Activated T-cell treated with anti-CD3 and anti-CD28 coated beads, Interleukin-2, amount 50 U/mL, for 24 hours (primary cell): Measurements from ENCODE around the gene UXT.

Experiments
- DNase-seq: peaks from one replicate; pipeline ENCODE4 v3.0.0-alpha.2; 2020
- H3K27ac Mint-ChIP-seq: 2 replicates; pipeline ENCODE4 v1.8.0; 2020; ENCODE audit warnings: mild to moderate bottlenecking, mixed read lengths
- H3K27me3 Mint-ChIP-seq: 2 replicates; pipeline ENCODE4 v1.8.0; 2020; ENCODE audit warnings: mixed read lengths
- H3K36me3 Mint-ChIP-seq: 2 replicates; pipeline ENCODE4 v1.8.0; 2020; ENCODE audit warnings: low read depth, mixed read lengths
- H3K4me1 Mint-ChIP-seq: 2 replicates; pipeline ENCODE4 v1.8.0; 2020; ENCODE audit warnings: low read depth, mixed read lengths
- H3K4me3 Mint-ChIP-seq: 2 replicates; pipeline ENCODE4 v1.8.0; 2020; ENCODE audit warnings: mild to moderate bottlenecking, moderate library complexity, mixed read lengths
- H3K9me3 Mint-ChIP-seq: 2 replicates; pipeline ENCODE4 v1.8.0; 2020; ENCODE audit warnings: mixed read lengths

The UXT gene

GRCh38 chrX:47637546-47638195 lies 21.3 kb downstream of the UXT start:
- Mint-ChIP-seq H3K9me3 (no peaks in the 10 kb centered on the region), H3K27me3 (no peaks in the 10 kb centered on the region), H3K4me3 (peak overlapping the region; percentile 47), H3K36me3 (peaks cover 63% of the 10 kb centered on the region), H3K27ac (peak overlapping the region; percentile 34), H3K4me1 (peaks cover 17% of the 10 kb centered on the region)
- DNase-seq: peak; percentile 56

- peaks cover 2% of the 10 kb centered on the region for H3K27me3 Mint-ChIP-seq
- H3K4me3 Mint-ChIP-seq: no peak overlapping the region
- H3K27ac Mint-ChIP-seq: no peak overlapping the region
- DNase-seq: no peak
- H3K4me1 Mint-ChIP-seq: peaks cover 20% of the 10 kb centered on the region
- peaks cover 40% of the 10 kb centered on the region for H3K36me3 Mint-ChIP-seq
- H3K9me3 Mint-ChIP-seq: no peaks in the 10 kb centered on the region
Measured at GRCh38 chrX:47634871-47635575, 24.0 kb downstream of the UXT start.

- H3K9me3 Mint-ChIP-seq: no peaks in the 10 kb centered on the region
- peaks cover 27% of the 10 kb centered on the region for H3K4me1 Mint-ChIP-seq
- DNase-seq: no peak
- peaks cover 4% of the 10 kb centered on the region for H3K27me3 Mint-ChIP-seq
- peaks cover 29% of the 10 kb centered on the region for H3K36me3 Mint-ChIP-seq
- H3K27ac Mint-ChIP-seq: no peak overlapping the region
- H3K4me3 Mint-ChIP-seq: no peak overlapping the region
Measured at GRCh38 chrX:47633689-47634590, 25.0 kb downstream of the UXT start.

GRCh38 chrX:47632666-47633065 lies 26.3 kb downstream of the UXT start:
- H3K27me3 Mint-ChIP-seq: peaks cover 8% of the 10 kb centered on the region
- H3K4me3 Mint-ChIP-seq: no peak overlapping the region
- H3K27ac Mint-ChIP-seq: no peak overlapping the region
- H3K4me1 Mint-ChIP-seq: peaks cover 24% of the 10 kb centered on the region
- H3K9me3 Mint-ChIP-seq: no peaks in the 10 kb centered on the region
- peaks cover 18% of the 10 kb centered on the region for H3K36me3 Mint-ChIP-seq
- DNase-seq: no peak

- Mint-ChIP-seq H3K4me1 (peaks cover 18% of the 10 kb centered on the region), H3K4me3 (no peak overlapping the region), H3K36me3 (peaks cover 8% of the 10 kb centered on the region), H3K27ac (no peak overlapping the region), H3K27me3 (peaks cover 9% of the 10 kb centered on the region), H3K9me3 (no peaks in the 10 kb centered on the region)
- DNase-seq: no peak
Measured at GRCh38 chrX:47631676-47632075, 27.3 kb downstream of the UXT start.

GRCh38 chrX:47629419-47630200 lies 29.4 kb downstream of the UXT start, which contains the start of gene CFP:
CFP (minus strand) TSS chrX:47629930; CDS start chrX:47629844, 86 bp downstream.
- DNase-seq: no peak
- H3K4me1 Mint-ChIP-seq: peaks cover 16% of the 10 kb centered on the region
- no peaks in the 10 kb centered on the region for H3K36me3 Mint-ChIP-seq
- peak within 1 kb of the TSS; percentile 84 for H3K27ac Mint-ChIP-seq
- peak within 1 kb of the TSS; percentile 47 for H3K4me3 Mint-ChIP-seq
- H3K9me3 Mint-ChIP-seq: no peaks in the 10 kb centered on the region
- H3K27me3 Mint-ChIP-seq: peaks cover 17% of the 10 kb centered on the region

- H3K27ac Mint-ChIP-seq: peak overlapping the region; percentile 35
- H3K9me3 Mint-ChIP-seq: no peaks in the 10 kb centered on the region
- H3K4me3 Mint-ChIP-seq: peak overlapping the region; percentile 41
- H3K4me1 Mint-ChIP-seq: peaks cover 19% of the 10 kb centered on the region
- no peaks in the 10 kb centered on the region for H3K36me3 Mint-ChIP-seq
- peaks cover 20% of the 10 kb centered on the region for H3K27me3 Mint-ChIP-seq
- no peak for DNase-seq
Measured at GRCh38 chrX:47628982-47629381, 30.0 kb downstream of the UXT start.

- Mint-ChIP-seq H3K9me3 (no peaks in the 10 kb centered on the region), H3K4me1 (peaks cover 27% of the 10 kb centered on the region), H3K27ac (no peak overlapping the region), H3K4me3 (no peak overlapping the region), H3K36me3 (no peaks in the 10 kb centered on the region), H3K27me3 (peaks cover 35% of the 10 kb centered on the region)
- DNase-seq: no peak
Measured at GRCh38 chrX:47625365-47625764, 33.6 kb downstream of the UXT start.

GRCh38 chrX:47623540-47624027 lies 35.4 kb downstream of the UXT start:
- H3K36me3 Mint-ChIP-seq: no peaks in the 10 kb centered on the region
- H3K9me3 Mint-ChIP-seq: no peaks in the 10 kb centered on the region
- H3K4me1 Mint-ChIP-seq: peaks cover 16% of the 10 kb centered on the region
- DNase-seq: peak; percentile 63
- peak overlapping the region; percentile 72 for H3K4me3 Mint-ChIP-seq
- peaks cover 32% of the 10 kb centered on the region for H3K27me3 Mint-ChIP-seq
- no peak overlapping the region for H3K27ac Mint-ChIP-seq

- Mint-ChIP-seq H3K4me1 (peaks cover 14% of the 10 kb centered on the region), H3K27me3 (peaks cover 32% of the 10 kb centered on the region), H3K4me3 (no peak overlapping the region), H3K27ac (no peak overlapping the region), H3K9me3 (no peaks in the 10 kb centered on the region), H3K36me3 (no peaks in the 10 kb centered on the region)
- DNase-seq: no peak
Measured at GRCh38 chrX:47621851-47622250, 37.1 kb downstream of the UXT start.

- peaks cover 32% of the 10 kb centered on the region for H3K27me3 Mint-ChIP-seq
Measured at GRCh38 chrX:47620303-47620685, 38.7 kb downstream of the UXT start.

GRCh38 chrX:47619486-47620302 lies 39.3 kb downstream of the UXT start, which contains the start of gene SYN1:
SYN1 (minus strand) TSS chrX:47619857; CDS start chrX:47619728, 129 bp downstream.
- peaks cover 14% of the 10 kb centered on the region for H3K4me1 Mint-ChIP-seq
- DNase-seq: peak; percentile 85
- H3K4me3 Mint-ChIP-seq: peak within 1 kb of the TSS; percentile 45
- no peak within 1 kb of the TSS for H3K27ac Mint-ChIP-seq
- peaks cover 28% of the 10 kb centered on the region for H3K27me3 Mint-ChIP-seq
- no peaks in the 10 kb centered on the region for H3K9me3 Mint-ChIP-seq
- no peaks in the 10 kb centered on the region for H3K36me3 Mint-ChIP-seq

More at GRCh38 chrX:47620303-47620685, 38.7 kb downstream of the UXT start:
- DNase-seq: no peak
- Mint-ChIP-seq H3K27ac (no peak overlapping the region), H3K4me3 (no peak overlapping the region), H3K9me3 (no peaks in the 10 kb centered on the region), H3K36me3 (no peaks in the 10 kb centered on the region), H3K4me1 (peaks cover 14% of the 10 kb centered on the region)

- peak overlapping the region; percentile 11 for H3K4me3 Mint-ChIP-seq
- H3K27me3 Mint-ChIP-seq: peaks cover 24% of the 10 kb centered on the region
- no peaks in the 10 kb centered on the region for H3K9me3 Mint-ChIP-seq
- peaks cover 11% of the 10 kb centered on the region for H3K4me1 Mint-ChIP-seq
- no peaks in the 10 kb centered on the region for H3K36me3 Mint-ChIP-seq
- H3K27ac Mint-ChIP-seq: no peak overlapping the region
- no peak for DNase-seq
Measured at GRCh38 chrX:47618923-47619485, 40.0 kb downstream of the UXT start.
